ENCODE results near the gene SUSD5.

The SUSD5 gene

GRCh38 chr3:33240261-33240660 lies 21.7 kb upstream of the SUSD5 start (continued):
- TF ChIP-seq, protein P1, sequence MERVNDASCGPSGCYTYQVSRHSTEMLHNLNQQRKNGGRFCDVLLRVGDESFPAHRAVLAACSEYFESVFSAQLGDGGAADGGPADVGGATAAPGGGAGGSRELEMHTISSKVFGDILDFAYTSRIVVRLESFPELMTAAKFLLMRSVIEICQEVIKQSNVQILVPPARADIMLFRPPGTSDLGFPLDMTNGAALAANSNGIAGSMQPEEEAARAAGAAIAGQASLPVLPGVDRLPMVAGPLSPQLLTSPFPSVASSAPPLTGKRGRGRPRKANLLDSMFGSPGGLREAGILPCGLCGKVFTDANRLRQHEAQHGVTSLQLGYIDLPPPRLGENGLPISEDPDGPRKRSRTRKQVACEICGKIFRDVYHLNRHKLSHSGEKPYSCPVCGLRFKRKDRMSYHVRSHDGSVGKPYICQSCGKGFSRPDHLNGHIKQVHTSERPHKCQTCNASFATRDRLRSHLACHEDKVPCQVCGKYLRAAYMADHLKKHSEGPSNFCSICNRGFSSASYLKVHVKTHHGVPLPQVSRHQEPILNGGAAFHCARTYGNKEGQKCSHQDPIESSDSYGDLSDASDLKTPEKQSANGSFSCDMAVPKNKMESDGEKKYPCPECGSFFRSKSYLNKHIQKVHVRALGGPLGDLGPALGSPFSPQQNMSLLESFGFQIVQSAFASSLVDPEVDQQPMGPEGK (tag by site-specific recombination; IDR thresholded peaks at IDR 0.05) = no peak
- TF ChIP-seq ZNF211 (tag by site-specific recombination; IDR thresholded peaks at IDR 0.05; ENCODE audit: low read depth) = no peak

GRCh38 chr3:33238923-33239322 lies 20.3 kb upstream of the SUSD5 start:
- CTCF ChIA-PET = no interaction called here
- Histone ChIP-seq H3K9me3 (ENCODE audit: control insufficient read depth, insufficient read depth, low read depth, low read length) (no peaks in the 10 kb centered on the region), H3K4me3 (ENCODE audit: low read depth, low read length) (no peak overlapping the region), H3K27ac (ENCODE audit: extremely low read depth, low read depth, low read length) (no peak overlapping the region), H3K4me1 (ENCODE audit: control insufficient read depth, insufficient read depth, low read length) (0 out of 2 replicates have a peak, but pooled peaks cover 5% of the 10 kb centered on the region), H3K36me3 (ENCODE audit: control insufficient read depth in 2 of 2, insufficient read depth in 1 of 2, low read length in 2 of 2) (no peaks in the 10 kb centered on the region)
- TF ChIP-seq, protein P2, sequence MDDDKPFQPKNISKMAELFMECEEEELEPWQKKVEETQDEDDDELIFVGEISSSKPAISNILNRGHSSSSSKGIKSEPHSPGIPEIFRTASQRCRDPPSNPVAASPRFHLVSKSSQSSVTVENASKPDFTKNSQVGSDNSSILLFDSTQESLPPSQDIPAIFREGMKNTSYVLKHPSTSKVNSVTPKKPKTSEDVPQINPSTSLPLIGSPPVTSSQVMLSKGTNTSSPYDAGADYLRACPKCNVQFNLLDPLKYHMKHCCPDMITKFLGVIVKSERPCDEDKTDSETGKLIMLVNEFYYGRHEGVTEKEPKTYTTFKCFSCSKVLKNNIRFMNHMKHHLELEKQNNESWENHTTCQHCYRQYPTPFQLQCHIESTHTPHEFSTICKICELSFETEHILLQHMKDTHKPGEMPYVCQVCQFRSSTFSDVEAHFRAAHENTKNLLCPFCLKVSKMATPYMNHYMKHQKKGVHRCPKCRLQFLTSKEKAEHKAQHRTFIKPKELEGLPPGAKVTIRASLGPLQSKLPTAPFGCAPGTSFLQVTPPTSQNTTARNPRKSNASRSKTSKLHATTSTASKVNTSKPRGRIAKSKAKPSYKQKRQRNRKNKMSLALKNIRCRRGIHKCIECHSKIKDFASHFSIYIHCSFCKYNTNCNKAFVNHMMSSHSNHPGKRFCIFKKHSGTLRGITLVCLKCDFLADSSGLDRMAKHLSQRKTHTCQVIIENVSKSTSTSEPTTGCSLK (tag by site-specific recombination; IDR thresholded peaks at IDR 0.05) = no peak
- TF ChIP-seq ZNF558 (tag by site-specific recombination; IDR thresholded peaks at IDR 0.05) = peak; percentile 93
- POLR2A ChIA-PET = no interaction called here

GRCh38 chr3:33237439-33237838 lies 18.8 kb upstream of the SUSD5 start:
- Histone ChIP-seq H3K4me1 (ENCODE audit: control insufficient read depth, insufficient read depth, low read length) (0 out of 2 replicates have a peak, but pooled peaks cover 5% of the 10 kb centered on the region), H3K9me3 (ENCODE audit: control insufficient read depth, insufficient read depth, low read depth, low read length) (no peaks in the 10 kb centered on the region), H3K36me3 (ENCODE audit: control insufficient read depth in 2 of 2, insufficient read depth in 1 of 2, low read length in 2 of 2) (no peaks in the 10 kb centered on the region), H3K27ac (ENCODE audit: extremely low read depth, low read depth, low read length) (no peak overlapping the region), H3K4me3 (ENCODE audit: low read depth, low read length) (no peak overlapping the region)
- ChIA-PET POLR2A (no interaction called here), CTCF (interaction anchor here (0.8 kb wide), 1 partner anchor 360 kb away, joined by 3 read pairs; no protein-coding TSS in a partner anchor)
- no peak for TF ChIP-seq GLIS2 (tag by site-specific recombination; IDR thresholded peaks at IDR 0.05)
- TF ChIP-seq ZIC2 (tag by site-specific recombination; IDR thresholded peaks at IDR 0.05) = no peak
- TF ChIP-seq ZNF473 (tag by site-specific recombination; IDR thresholded peaks at IDR 0.05) = no peak
- no peak for TF ChIP-seq ZNF776 (tag by site-specific recombination; IDR thresholded peaks at IDR 0.05; ENCODE audit: borderline replicate concordance)
- no peak for TF ChIP-seq ZNF202 (tag by site-specific recombination; IDR thresholded peaks at IDR 0.05; ENCODE audit: borderline replicate concordance)
- TF ChIP-seq ZNF521 (tag by site-specific recombination; IDR thresholded peaks at IDR 0.05) = no peak
- no peak for TF ChIP-seq ZNF623 (tag by site-specific recombination; IDR thresholded peaks at IDR 0.05)
- TF ChIP-seq, protein P3, sequence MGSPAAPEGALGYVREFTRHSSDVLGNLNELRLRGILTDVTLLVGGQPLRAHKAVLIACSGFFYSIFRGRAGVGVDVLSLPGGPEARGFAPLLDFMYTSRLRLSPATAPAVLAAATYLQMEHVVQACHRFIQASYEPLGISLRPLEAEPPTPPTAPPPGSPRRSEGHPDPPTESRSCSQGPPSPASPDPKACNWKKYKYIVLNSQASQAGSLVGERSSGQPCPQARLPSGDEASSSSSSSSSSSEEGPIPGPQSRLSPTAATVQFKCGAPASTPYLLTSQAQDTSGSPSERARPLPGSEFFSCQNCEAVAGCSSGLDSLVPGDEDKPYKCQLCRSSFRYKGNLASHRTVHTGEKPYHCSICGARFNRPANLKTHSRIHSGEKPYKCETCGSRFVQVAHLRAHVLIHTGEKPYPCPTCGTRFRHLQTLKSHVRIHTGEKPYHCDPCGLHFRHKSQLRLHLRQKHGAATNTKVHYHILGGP (tag by site-specific recombination; IDR thresholded peaks at IDR 0.05) = no peak
- no peak for TF ChIP-seq ZNF658 (tag by site-specific recombination; IDR thresholded peaks at IDR 0.05)
- TF ChIP-seq OSR2 (tag by site-specific recombination; IDR thresholded peaks at IDR 0.05) = no peak
- TF ChIP-seq ZNF488 (tag by site-specific recombination; IDR thresholded peaks at IDR 0.05) = no peak
- TF ChIP-seq ZBTB1 (tag by site-specific recombination; IDR thresholded peaks at IDR 0.05) = no peak

Measured in HEK293 (cell line).